Measurements from ENCODE around the gene SCGB2B2. TPM values are rescaled to one million over a fixed set of nuclear protein-coding genes. Genes with fewer than 3 reads are reported as not detected.

Gene SCGB2B2
- total RNA-seq, 2 donors from 2014 or later = 0.13 to 0.42 TPM

GRCh38 chr19:34712395-34713261 is 35.7 kb upstream of the SCGB2B2 start:
- intact Hi-C loops (cut with DNase I) = loop anchor here (2.0 kb wide), 1 partner anchor 74 kb away; no protein-coding TSS in a partner anchor
- TF ChIP-seq, protein P1, sequence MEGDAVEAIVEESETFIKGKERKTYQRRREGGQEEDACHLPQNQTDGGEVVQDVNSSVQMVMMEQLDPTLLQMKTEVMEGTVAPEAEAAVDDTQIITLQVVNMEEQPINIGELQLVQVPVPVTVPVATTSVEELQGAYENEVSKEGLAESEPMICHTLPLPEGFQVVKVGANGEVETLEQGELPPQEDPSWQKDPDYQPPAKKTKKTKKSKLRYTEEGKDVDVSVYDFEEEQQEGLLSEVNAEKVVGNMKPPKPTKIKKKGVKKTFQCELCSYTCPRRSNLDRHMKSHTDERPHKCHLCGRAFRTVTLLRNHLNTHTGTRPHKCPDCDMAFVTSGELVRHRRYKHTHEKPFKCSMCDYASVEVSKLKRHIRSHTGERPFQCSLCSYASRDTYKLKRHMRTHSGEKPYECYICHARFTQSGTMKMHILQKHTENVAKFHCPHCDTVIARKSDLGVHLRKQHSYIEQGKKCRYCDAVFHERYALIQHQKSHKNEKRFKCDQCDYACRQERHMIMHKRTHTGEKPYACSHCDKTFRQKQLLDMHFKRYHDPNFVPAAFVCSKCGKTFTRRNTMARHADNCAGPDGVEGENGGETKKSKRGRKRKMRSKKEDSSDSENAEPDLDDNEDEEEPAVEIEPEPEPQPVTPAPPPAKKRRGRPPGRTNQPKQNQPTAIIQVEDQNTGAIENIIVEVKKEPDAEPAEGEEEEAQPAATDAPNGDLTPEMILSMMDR (IDR thresholded peaks at IDR 0.05) = peak; percentile 79
- DNase-seq = peak; percentile 69
- H3K27ac ChIP-seq = no peak overlapping the region
- no peaks in the 10 kb centered on the region for H3K36me3 ChIP-seq
- no peaks in the 10 kb centered on the region for H3K27me3 ChIP-seq
- peaks cover 3% of the 10 kb centered on the region for H3K9me3 ChIP-seq
- H3K4me3 ChIP-seq = no peak overlapping the region
- no peak overlapping the region for H3K9ac ChIP-seq (ENCODE audit: low read depth in 2 of 2, low read length in 2 of 2)
- H3K4me1 ChIP-seq = no peaks in the 10 kb centered on the region

GRCh38 chr19:34711890-34712289 is 34.9 kb upstream of the SCGB2B2 start:
- DNase-seq = no peak
- Histone ChIP-seq H3K36me3 (no peaks in the 10 kb centered on the region), H3K27me3 (no peaks in the 10 kb centered on the region), H3K9ac (ENCODE audit: low read depth in 2 of 2, low read length in 2 of 2) (no peak overlapping the region), H3K9me3 (peaks cover 3% of the 10 kb centered on the region), H3K4me3 (no peak overlapping the region), H3K27ac (no peak overlapping the region), H3K4me1 (no peaks in the 10 kb centered on the region)
- intact Hi-C loops (cut with DNase I) = loop anchor here (2.0 kb wide), 1 partner anchor 73 kb away; no protein-coding TSS in a partner anchor
- TF ChIP-seq, protein P1 (IDR thresholded peaks at IDR 0.05) = no peak

- no peak overlapping the region for H3K9ac ChIP-seq (ENCODE audit: low read depth in 2 of 2, low read length in 2 of 2)
- TF ChIP-seq, protein P1 (IDR thresholded peaks at IDR 0.05) = no peak
- DNase-seq = no peak
- H3K4me3 ChIP-seq = no peak overlapping the region
- intact Hi-C loops (cut with DNase I) = no loop called here
- H3K4me1 ChIP-seq = no peaks in the 10 kb centered on the region
- H3K36me3 ChIP-seq = no peaks in the 10 kb centered on the region
- no peaks in the 10 kb centered on the region for H3K9me3 ChIP-seq
- H3K27ac ChIP-seq = no peak overlapping the region
- H3K27me3 ChIP-seq = no peaks in the 10 kb centered on the region
Observed at GRCh38 chr19:34707661-34708060, 30.7 kb upstream of the SCGB2B2 start.

DNA sequence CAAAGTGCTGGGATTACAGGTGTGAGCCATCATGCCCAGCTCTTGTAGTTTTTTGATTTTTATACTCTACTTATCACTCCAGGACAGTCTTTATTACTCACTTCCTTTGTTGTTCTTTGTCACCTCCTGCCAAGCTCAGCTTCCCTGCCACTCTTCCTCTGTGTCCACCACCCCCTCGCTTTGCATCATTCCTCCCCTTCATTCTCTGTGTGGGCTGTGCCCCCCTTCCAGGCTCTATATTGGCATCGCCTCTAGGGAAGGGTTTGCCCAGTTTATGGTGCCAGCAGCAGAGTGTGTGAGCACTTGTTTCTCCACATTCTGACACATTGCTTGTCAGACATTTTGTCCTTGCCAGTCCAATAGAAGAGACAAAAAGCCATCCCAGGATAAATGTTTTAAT is 15.6 kb upstream of the SCGB2B2 start:
- Histone ChIP-seq H3K27ac (no peak overlapping the region), H3K4me3 (no peak overlapping the region), H3K9ac (ENCODE audit: low read depth in 2 of 2, low read length in 2 of 2) (no peak overlapping the region), H3K4me1 (no peaks in the 10 kb centered on the region), H3K36me3 (no peaks in the 10 kb centered on the region), H3K27me3 (no peaks in the 10 kb centered on the region), H3K9me3 (no peaks in the 10 kb centered on the region)
- no peak for DNase-seq
- TF ChIP-seq, protein P1 (IDR thresholded peaks at IDR 0.05) = no peak
- intact Hi-C loops (cut with DNase I) = no loop called here

- Histone ChIP-seq H3K4me3 (no peak overlapping the region), H3K36me3 (no peaks in the 10 kb centered on the region), H3K4me1 (no peaks in the 10 kb centered on the region), H3K9me3 (no peaks in the 10 kb centered on the region), H3K9ac (ENCODE audit: low read depth in 2 of 2, low read length in 2 of 2) (no peak overlapping the region), H3K27ac (no peak overlapping the region), H3K27me3 (no peaks in the 10 kb centered on the region)
- intact Hi-C loops (cut with DNase I) = no loop called here
- DNase-seq = no peak
- TF ChIP-seq, protein P1 (IDR thresholded peaks at IDR 0.05) = no peak
Observed at GRCh38 chr19:34690372-34690771, 13.4 kb upstream of the SCGB2B2 start.

All from colonic mucosa (tissue), 4 donors.